HEK293T (cell line): ENCODE results near the gene DNASE2B.

ENCODE experiments used
- BHLHE40 ChIP-seq: fragments of 450-650 bp; IDR thresholded peaks from 2 replicates; pipeline ENCODE4 v1.6.1; 2016; ENCODE audit warnings: mild to moderate bottlenecking, moderate library complexity, borderline replicate concordance
- ELF4 ChIP-seq: fragments of 450-650 bp; IDR thresholded peaks from 2 replicates; pipeline ENCODE4 v1.6.1; 2017; ENCODE audit warnings: antibody characterized with exemption
- FOXA1 ChIP-seq: fragments of 450-650 bp; IDR thresholded peaks from 2 replicates; pipeline ENCODE4 v1.6.1; 2016; ENCODE audit warnings: mild to moderate bottlenecking
- FOXK2 ChIP-seq: fragments of 450-650 bp; IDR thresholded peaks from 2 replicates; pipeline ENCODE4 v1.6.1; 2016; ENCODE audit warnings: mild to moderate bottlenecking
- FOXM1 ChIP-seq: fragments of 450-650 bp; IDR thresholded peaks from 2 replicates; pipeline ENCODE4 v1.6.1; 2017; ENCODE audit warnings: mild to moderate bottlenecking, borderline replicate concordance
- HDGF ChIP-seq: fragments of 450-650 bp; IDR thresholded peaks from 2 replicates; pipeline ENCODE4 v1.6.1; 2017; ENCODE audit warnings: antibody characterized with exemption, borderline replicate concordance
- L3MBTL2 ChIP-seq: fragments of 450-650 bp; conservative IDR thresholded peaks from 2 replicates; pipeline ENCODE4 v1.6.1; 2016; ENCODE audit warnings: mild to moderate bottlenecking
- LEF1 ChIP-seq: fragments of 450-650 bp; IDR thresholded peaks from 2 replicates; pipeline ENCODE4 v1.6.1; 2017; ENCODE audit warnings: mild to moderate bottlenecking, borderline replicate concordance
- NFRKB ChIP-seq: fragments of 450-650 bp; IDR thresholded peaks from 2 replicates; pipeline ENCODE4 v1.6.1; 2016; ENCODE audit warnings: mild to moderate bottlenecking, moderate library complexity
- PKNOX1 ChIP-seq: fragments of 450-650 bp; IDR thresholded peaks from 2 replicates; pipeline ENCODE4 v1.6.1; 2016
- SP1 ChIP-seq: fragments of 450-650 bp; IDR thresholded peaks from 2 replicates; pipeline ENCODE4 v1.6.1; 2017
- SUZ12 ChIP-seq: fragments of 450-650 bp; IDR thresholded peaks from 2 replicates; pipeline ENCODE4 v1.6.1; 2016; ENCODE audit warnings: mild to moderate bottlenecking
- TARDBP ChIP-seq: fragments of 450-650 bp; IDR thresholded peaks from 2 replicates; pipeline ENCODE4 v1.6.1; 2016
- ZNF384 ChIP-seq: fragments of 450-650 bp; IDR thresholded peaks from 2 replicates; pipeline ENCODE4 v1.6.1; 2016

- TF ChIP-seq BHLHE40 = no peak
- no peak for TF ChIP-seq FOXA1
- no peak for TF ChIP-seq PKNOX1
- TF ChIP-seq HDGF = no peak
- no peak for TF ChIP-seq NFRKB
- TF ChIP-seq SUZ12 = no peak
- TF ChIP-seq FOXM1 = no peak
- TF ChIP-seq SP1 = no peak
- TF ChIP-seq ELF4 = no peak
- no peak for TF ChIP-seq LEF1
- TF ChIP-seq ZNF384 = no peak
- no peak for TF ChIP-seq L3MBTL2
- no peak for TF ChIP-seq TARDBP
- TF ChIP-seq FOXK2 = no peak
These were observed 14.1 kb downstream of the DNASE2B start for GRCh38 chr1:84412316-84412942.
